Testis (tissue), 3 donors: ENCODE results near the gene HAO1. TPM values are rescaled to one million over a fixed set of nuclear protein-coding genes. Genes with fewer than 3 reads are reported as not detected.

Experiments
- DNase-seq: peaks from one replicate; pipeline ENCODE4 v3.0.0-alpha.2; 2019
- H3K27ac ChIP-seq, 2 donors: fragments of 200-600 bp; sonication (generic); one replicate each; pipeline ENCODE4 v1.5.1; 2019
- H3K27me3 ChIP-seq: fragments of 200-600 bp; sonication (generic); one replicate; pipeline ENCODE4 v1.5.1; 2019
- H3K36me3 ChIP-seq: fragments of 200-600 bp; sonication (generic); one replicate; pipeline ENCODE4 v1.5.1; 2017; ENCODE audit warnings: low read depth; ENCODE audit errors: missing control alignments
- H3K4me1 ChIP-seq: fragments of 200-600 bp; sonication (generic); one replicate; pipeline ENCODE4 v1.5.1; 2019
- H3K4me3 ChIP-seq, 2 donors: fragments of 200-600 bp; sonication (generic); one replicate each; pipeline ENCODE4 v1.5.1; 2017 to 2019
- H3K9me3 ChIP-seq: fragments of 200-600 bp; sonication (generic); one replicate; pipeline ENCODE4 v1.5.1; 2017
- POLR2A ChIP-seq: fragments of 450-650 bp; IDR thresholded peaks from one replicate; pipeline ENCODE4 v1.6.1; 2017; ENCODE audit warnings: antibody characterized with exemption, mild to moderate bottlenecking, moderate library complexity
- WGBS, 2 donors: methylation state at CpG; one replicate each; pipeline ENCODE4 v1.1.5; 2018; 5-methylcytosine and 5-hydroxymethylcytosine counted together
- intact Hi-C: fragments of 100-400 bp; cut with DNase I; formaldehyde crosslinking; loops from one replicate; pipeline ENCODE4 v1.15.1; 2023; ENCODE audit warnings: low total_unique reads
- polyA plus RNA-seq: library from polyadenylated mRNA; stranded (reverse); fragments of 350-450 nt; fragmentation: Illumina TruSeq; extraction: RNeasy Lipid Tissue Mini Kit (QIAGEN cat#74804); gene quantifications from one replicate; pipeline ENCODE4 v1.2.3, GENCODE V29; 2014; ENCODE audit warnings: low read depth, low replicate concordance; ENCODE audit not compliant: insufficient read depth
- total RNA-seq, 2 donors: library from RNA; depleted of rRNA; stranded (reverse); fragments of >200 nt; gene quantifications; one replicate each; pipeline ENCODE4 v1.2.3, GENCODE V29; 2016
- TF ChIP-seq, protein P1 (sequence below), 3 experiments: fragments of 450-650 bp in 2 of 3; fragments of 200-600 bp in 1 of 3; sonication (generic) in 1 of 3; IDR thresholded peaks; one replicate each; pipeline ENCODE4 v1.5.1; 2016 to 2019; ENCODE audit warnings: antibody characterized with exemption in 3 of 3, mild to moderate bottlenecking in 2 of 3, moderate library complexity in 1 of 3

The HAO1 gene
- total and polyA plus RNA-seq, 3 donors from 2014 or later, result 0.16 TPM; not detected in 2

DNA sequence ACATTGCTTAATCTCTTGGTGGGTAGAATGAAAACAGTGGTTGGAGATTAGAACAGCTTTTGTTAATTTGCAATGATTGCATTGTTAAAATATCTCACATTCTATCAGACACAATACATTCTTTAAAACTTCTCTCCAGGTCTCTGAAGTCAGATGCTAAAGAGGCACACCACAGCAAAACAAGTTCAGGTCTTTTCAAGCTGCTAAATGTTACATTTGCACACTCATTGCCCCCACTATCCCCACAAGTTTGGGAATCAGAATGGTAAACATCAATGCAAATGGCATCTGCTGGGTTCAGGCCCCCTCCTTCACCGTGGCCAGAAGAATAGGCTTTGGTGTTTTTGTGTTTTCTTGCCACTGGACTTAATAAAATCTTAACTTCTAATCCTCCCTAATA lies 10.1 kb upstream of the HAO1 start:
- TF ChIP-seq, protein P1, sequence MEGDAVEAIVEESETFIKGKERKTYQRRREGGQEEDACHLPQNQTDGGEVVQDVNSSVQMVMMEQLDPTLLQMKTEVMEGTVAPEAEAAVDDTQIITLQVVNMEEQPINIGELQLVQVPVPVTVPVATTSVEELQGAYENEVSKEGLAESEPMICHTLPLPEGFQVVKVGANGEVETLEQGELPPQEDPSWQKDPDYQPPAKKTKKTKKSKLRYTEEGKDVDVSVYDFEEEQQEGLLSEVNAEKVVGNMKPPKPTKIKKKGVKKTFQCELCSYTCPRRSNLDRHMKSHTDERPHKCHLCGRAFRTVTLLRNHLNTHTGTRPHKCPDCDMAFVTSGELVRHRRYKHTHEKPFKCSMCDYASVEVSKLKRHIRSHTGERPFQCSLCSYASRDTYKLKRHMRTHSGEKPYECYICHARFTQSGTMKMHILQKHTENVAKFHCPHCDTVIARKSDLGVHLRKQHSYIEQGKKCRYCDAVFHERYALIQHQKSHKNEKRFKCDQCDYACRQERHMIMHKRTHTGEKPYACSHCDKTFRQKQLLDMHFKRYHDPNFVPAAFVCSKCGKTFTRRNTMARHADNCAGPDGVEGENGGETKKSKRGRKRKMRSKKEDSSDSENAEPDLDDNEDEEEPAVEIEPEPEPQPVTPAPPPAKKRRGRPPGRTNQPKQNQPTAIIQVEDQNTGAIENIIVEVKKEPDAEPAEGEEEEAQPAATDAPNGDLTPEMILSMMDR (IDR thresholded peaks at IDR 0.05), result no peak
- TF ChIP-seq POLR2A, result no peak
- WGBS, 2 donors, result 63 to 69% methylated on average over 1 of the region's 1 CpG
- Histone ChIP-seq H3K9me3 (no peaks in the 10 kb centered on the region), H3K4me3 (no peak overlapping the region), H3K4me1 (no peaks in the 10 kb centered on the region), H3K27ac (no peak overlapping the region), H3K36me3 (no peaks in the 10 kb centered on the region), H3K27me3 (no peaks in the 10 kb centered on the region)
- intact Hi-C loops, result no loop called here
- no peak for DNase-seq

DNA sequence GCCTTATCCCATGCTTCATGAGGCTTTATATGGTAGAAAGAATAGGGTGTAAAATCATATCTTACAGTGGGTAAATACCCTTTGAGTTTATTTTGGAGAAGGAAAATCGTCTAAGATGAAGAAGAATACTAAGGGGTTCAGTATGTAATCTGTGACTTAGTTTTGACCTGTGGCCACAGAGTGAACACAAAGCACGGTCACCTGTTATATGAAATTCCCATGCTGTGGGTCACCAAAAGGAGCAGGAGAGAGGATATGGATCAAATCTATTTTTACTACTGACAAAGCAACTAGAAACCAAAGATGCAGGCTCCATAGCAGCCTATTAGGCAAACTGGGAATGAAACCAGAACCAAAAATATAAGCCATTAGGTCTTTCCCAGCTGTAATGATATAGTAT lies 3.6 kb upstream of the HAO1 start:
- no peak for DNase-seq
- intact Hi-C loops, result no loop called here
- Histone ChIP-seq H3K4me1 (no peaks in the 10 kb centered on the region), H3K27me3 (no peaks in the 10 kb centered on the region), H3K36me3 (no peaks in the 10 kb centered on the region), H3K27ac (no peak overlapping the region), H3K4me3 (no peak overlapping the region), H3K9me3 (no peaks in the 10 kb centered on the region)
- WGBS, 2 donors, result 38 to 39% methylated on average over 2 of the region's 2 CpGs
- TF ChIP-seq POLR2A, result no peak
- TF ChIP-seq, protein P1 (IDR thresholded peaks at IDR 0.05), result no peak

DNA sequence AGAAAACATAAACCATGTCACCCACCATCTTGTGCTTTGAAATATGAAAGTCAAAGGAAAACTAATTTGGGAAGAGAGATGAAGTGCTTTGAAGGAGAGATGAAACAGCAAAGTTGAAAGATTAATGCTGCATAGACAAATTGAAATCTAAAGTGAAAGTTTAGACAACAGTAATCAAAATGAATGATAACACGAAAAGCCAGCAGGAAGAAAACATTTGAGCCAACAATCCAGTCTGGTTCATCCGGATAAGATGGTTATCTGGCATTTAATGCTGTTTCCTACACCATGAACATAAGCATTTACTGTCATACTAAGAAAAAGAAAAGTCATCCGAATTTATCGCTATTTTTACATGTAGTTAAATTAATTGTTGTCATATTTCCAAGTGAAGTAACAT lies 595 bp downstream of the HAO1 start:
- TF ChIP-seq, protein P1 (IDR thresholded peaks at IDR 0.05), result no peak
- TF ChIP-seq POLR2A, result no peak
- no peaks in the 10 kb centered on the region for H3K27me3 ChIP-seq
- 86 to 87% methylated on average over 4 of the region's 4 CpGs for WGBS, 2 donors

DNA sequence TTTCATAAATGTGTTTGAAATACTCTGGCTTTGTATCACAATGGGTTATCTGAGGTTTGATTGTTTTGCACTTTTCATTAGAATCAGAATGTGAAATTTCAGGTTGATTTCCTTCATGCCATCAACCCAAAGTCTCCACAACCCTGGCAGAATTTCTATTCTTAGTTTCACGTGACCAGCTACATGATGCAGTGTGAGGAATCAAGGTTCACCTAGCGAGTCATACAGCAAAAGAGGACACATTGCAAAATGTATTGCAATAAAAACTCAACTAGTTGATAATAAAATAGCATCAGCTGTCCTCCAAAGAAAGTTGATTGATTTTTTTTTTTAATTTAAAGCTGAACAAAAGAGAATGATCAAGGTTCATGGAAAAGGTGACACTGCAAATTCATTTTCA lies 2.2 kb downstream of the HAO1 start:
- H3K4me3 ChIP-seq, result no peak overlapping the region
- no peak for DNase-seq
- no peak for TF ChIP-seq POLR2A
- TF ChIP-seq, protein P1 (IDR thresholded peaks at IDR 0.05), result no peak
- 92 to 93% methylated on average over 2 of the region's 2 CpGs for WGBS, 2 donors
- H3K9me3 ChIP-seq, result no peaks in the 10 kb centered on the region
- no peaks in the 10 kb centered on the region for H3K27me3 ChIP-seq
- H3K4me1 ChIP-seq, result no peaks in the 10 kb centered on the region
- intact Hi-C loops, result no loop called here
- no peaks in the 10 kb centered on the region for H3K36me3 ChIP-seq
- no peak overlapping the region for H3K27ac ChIP-seq

More for the DNA sequence above, 595 bp downstream of the HAO1 start:
- no peaks in the 10 kb centered on the region for H3K4me1 ChIP-seq
- H3K9me3 ChIP-seq, result no peaks in the 10 kb centered on the region
- no peak overlapping the region for H3K27ac ChIP-seq
- no peak for DNase-seq
- intact Hi-C loops, result no loop called here
- no peak overlapping the region for H3K4me3 ChIP-seq
- no peaks in the 10 kb centered on the region for H3K36me3 ChIP-seq

DNA sequence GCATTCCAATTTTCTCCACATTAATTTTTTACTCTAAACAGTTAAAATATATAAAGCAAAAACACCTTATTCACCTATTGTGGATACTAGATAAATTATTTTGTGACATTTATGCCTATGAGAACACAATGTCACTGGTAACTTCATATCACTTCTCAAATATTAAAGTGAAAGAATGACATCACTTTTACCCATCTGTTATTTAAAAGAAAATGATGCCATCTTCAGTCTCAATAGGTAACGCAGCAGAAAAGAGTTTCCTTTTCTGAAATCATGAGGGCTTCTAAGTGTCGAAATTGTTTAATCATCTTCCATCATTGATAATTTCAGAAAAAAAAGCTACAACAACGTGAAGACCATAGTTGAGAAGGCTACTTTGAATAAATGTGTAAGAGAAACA lies 2.9 kb downstream of the HAO1 start:
- TF ChIP-seq, protein P1 (IDR thresholded peaks at IDR 0.05), result no peak
- TF ChIP-seq POLR2A, result no peak
- Histone ChIP-seq H3K4me3 (no peak overlapping the region), H3K27me3 (no peaks in the 10 kb centered on the region), H3K4me1 (no peaks in the 10 kb centered on the region), H3K36me3 (no peaks in the 10 kb centered on the region), H3K27ac (no peak overlapping the region), H3K9me3 (no peaks in the 10 kb centered on the region)
- intact Hi-C loops, result no loop called here
- WGBS, 2 donors, result 77% methylated on average over 3 of the region's 3 CpGs
- no peak for DNase-seq
